Heart right ventricle (tissue), 16 donors: ENCODE results near the gene CHST6. TPM values are rescaled to one million over a fixed set of nuclear protein-coding genes. Genes with fewer than 3 reads are reported as not detected.
"Not testable (repeated sequence)": the region's sequence is repeated elsewhere in the genome, so short reads cannot be mapped to it uniquely, and the experiment has no call there.

Source experiments
- ATAC-seq, 8 donors: fragments of 200-7000 bp; cut with Tn5 transposase; one replicate each; pipeline ENCODE4 v1.9.1; 2020; ENCODE audit warnings: mild to moderate bottlenecking in 8 of 8, moderate library complexity in 8 of 8, moderate number of reproducible peaks in 1 of 8
- DNase-seq, 2 donors: peaks; one replicate each; pipeline ENCODE4 v3.0.0-alpha.2; 2020
- H3K27ac ChIP-seq, 10 donors: fragments of 200-600 bp; sonication (generic) in 2 of 10; one replicate each; pipeline versions ENCODE4 v1.5.0 to v1.8.0; 2020 to 2022; ENCODE audit warnings: mild to moderate bottlenecking in 3 of 10
- H3K27me3 ChIP-seq, 7 donors: fragments of 200-600 bp; one replicate each; pipeline ENCODE4 v1.8.0; 2021 to 2022; ENCODE audit warnings: mild to moderate bottlenecking in 2 of 7
- H3K36me3 ChIP-seq, 9 donors: fragments of 200-600 bp; sonication (generic) in 1 of 9; one replicate each; pipeline versions ENCODE4 v1.5.0 to v1.8.0; 2020 to 2022; ENCODE audit warnings: mild to moderate bottlenecking in 2 of 9
- H3K4me1 ChIP-seq, 9 donors: fragments of 200-600 bp; sonication (generic) in 1 of 9; one replicate each; pipeline versions ENCODE4 v1.5.0 to v1.8.0; 2020 to 2022; ENCODE audit warnings: mild to moderate bottlenecking in 4 of 9
- H3K4me3 ChIP-seq, 10 donors: fragments of 200-600 bp; sonication (generic) in 2 of 10; one replicate each; pipeline versions ENCODE4 v1.5.0 to v1.8.0; 2020 to 2022; ENCODE audit warnings: mild to moderate bottlenecking in 7 of 10, moderate library complexity in 2 of 10
- H3K9me3 ChIP-seq, 11 donors: fragments of 200-600 bp in 10 of 11; sonication (generic) in 2 of 11; one replicate each; pipeline versions ENCODE4 v1.5.0 to v1.8.0; 2013 to 2022; ENCODE audit warnings: mild to moderate bottlenecking in 2 of 11, control low read depth in 1 of 11, moderate library complexity in 1 of 11
- CTCF ChIP-seq, 9 donors: fragments of 200-600 bp; sonication (generic) in 2 of 9; IDR thresholded peaks; one replicate each; pipeline versions ENCODE4 v1.5.0 to v1.8.0; 2021 to 2022; ENCODE audit warnings: antibody characterized with exemption in 9 of 9, mild to moderate bottlenecking in 5 of 9, moderate library complexity in 1 of 9
- WGBS, 2 donors: extraction: QIAGEN DNeasy Blood & Tissue Kit; methylation state at CpG; one replicate each; pipeline ENCODE4 v1.1.7; 2013; ENCODE audit warnings: inconsistent platforms in 1 of 2; 5-methylcytosine and 5-hydroxymethylcytosine counted together
- intact Hi-C, 10 donors: fragments of 100-400 bp; cut with DNase I; formaldehyde crosslinking; loops; one replicate each; pipeline versions ENCODE4 v1.11.1 to v1.14.2; 2022
- polyA plus RNA-seq, 2 donors: library from polyadenylated mRNA; stranded (reverse); fragments of 200-250 nt; gene quantifications; one replicate each; pipeline ENCODE4 v1.2.3, GENCODE V29; 2013
- total RNA-seq, 10 donors: library from RNA; stranded (reverse); fragmentation: NEBNext Ultra II Directional in 3 of 10; extraction: Animal tissue kit (Norgen Biotek cat#: 25700) in 3 of 10; gene quantifications; one replicate each; pipeline versions ENCODE4 v1.2.1 to v1.2.4, GENCODE V29; 2021 to 2023
- donor health status: Arrhythmogenic right ventricular cardiomyopathy.
- donor health status: ischemic (EF 13 %, LVEDD 7.1; RV severe dilation, severe dysfunction).
- donor health status: healthy with polysubstance abuse.
- donor health status: DM: no; HTN: yes; CAD: no.
- donor health status: DM: no; HTN: no; CAD: no.
- donor health status: ischemic (EF 25% LVEDD 6.9; RV normal size, moderate dysfunction).
- donor health status: ischemic (EF 25% LVEDD 5.7; RV mildly dilated, moderate dysfunction).
- donor health status: healthy.
- donor health status: DM: yes; HTN: yes; CAD: no.
- donor health status: Ischemic cardiomyopathy.
- donor health status: ischemic (EF 35%, LVEDD 5.7; RV mildly dilated, moderate dysfunction).
- donor health status: nonischemic (EF 11% LVEDD 7.7; RV severe dilation, severe dysfunction).
- donor health status: DM: yes; HTN: yes; CAD: no.
- donor health status: PGD.
- donor health status: ischemic (EF 29% LVEDD 5.4; RV normal size, mild dysfunction).
- donor health status: nonischemic (EF 23%, LVEDD 6.1; RV moderate dilation, normal function).

The CHST6 gene
- total and polyA plus RNA-seq, 12 donors = 0.22 to 2.0 (median 0.86) TPM

GRCh38 chr16:75466760-75467159, 28.5 kb downstream of the CHST6 start:
- no peaks in the 10 kb centered on the region for H3K36me3 ChIP-seq
- TF ChIP-seq CTCF (IDR thresholded peaks at IDR 0.05) = no peak
- no peaks in the 10 kb centered on the region for H3K27me3 ChIP-seq
- intact Hi-C loops = loop anchor here in 1 of 10 donors (10.0 kb wide), 1 partner anchor 272 kb away; no protein-coding TSS in a partner anchor
- ATAC-seq (no peak), DNase-seq (no peak)
- no peaks in the 10 kb centered on the region for H3K9me3 ChIP-seq
- WGBS, 2 donors = 83 to 96% methylated on average over 2 of the region's 2 CpGs
- H3K27ac ChIP-seq = no peak overlapping the region
- H3K4me1 ChIP-seq = peaks cover 0 to 27% (median 10%) of the 10 kb centered on the region in 9 donors
- no peak overlapping the region for H3K4me3 ChIP-seq

GRCh38 chr16:75464122-75464918, 30.9 kb downstream of the CHST6 start, which contains the start of gene TMEM170A:
TMEM170A (minus strand) TSS chr16:75464689; CDS start chr16:75464600, 89 bp downstream.
- intact Hi-C loops = loop anchor here in 6 of 10 donors (1.0 to 10.0 kb wide), 5 partner anchors 52 to 270 kb away; partner anchors contain the start of gene ADAT1 (in 1 of the 6)
- peak; percentile 100 for TF ChIP-seq CTCF (IDR thresholded peaks at IDR 0.05)
- peaks cover 0 to 5% (median 0%) of the 10 kb centered on the region in 9 donors for H3K36me3 ChIP-seq
- WGBS, 2 donors = 0 to 1% methylated on average over 86 to 89 of the region's 89 CpGs
- no peaks in the 10 kb centered on the region for H3K9me3 ChIP-seq
- peak within 1 kb of the TSS; percentile 94 to 99 (median 97) for H3K27ac ChIP-seq
- DNase-seq (peak; percentile 100), ATAC-seq (peak; percentile 97 to 99 (median 98))
- no peaks in the 10 kb centered on the region for H3K27me3 ChIP-seq
- peak within 1 kb of the TSS; percentile 51 to 100 (median 99) for H3K4me3 ChIP-seq
- H3K4me1 ChIP-seq = peaks cover 0 to 48% (median 19%) of the 10 kb centered on the region in 9 donors

- intact Hi-C loops = loop anchor here in 6 of 10 donors (1.0 to 10.0 kb wide), 5 partner anchors 53 to 269 kb away; partner anchors contain the start of gene ADAT1 (in 1 of the 6)
- not testable (repeated sequence) for H3K27me3 ChIP-seq, H3K9me3 ChIP-seq, H3K36me3 ChIP-seq
- Histone ChIP-seq H3K4me1 (peaks cover 0 to 48% (median 19%) of the 10 kb centered on the region in 9 donors), H3K27ac (peak overlapping the region; percentile 94 to 99 (median 97)), H3K4me3 (peak overlapping the region; percentile 51 to 100 (median 99))
- ATAC-seq (peak in 7 of 8 donors; percentile 0 to 35 (median 11)), DNase-seq (peak; percentile 15 to 40)
- WGBS, 2 donors = 2% methylated on average over 39 of the region's 39 CpGs
These were observed 31.7 kb downstream of the CHST6 start for GRCh38 chr16:75463389-75464121.

GRCh38 chr16:75462806-75463205, 32.4 kb downstream of the CHST6 start:
- Histone ChIP-seq H3K4me3 (peak overlapping the region in 5 of 10 donors; percentile 90 to 100 (median 99)), H3K27me3 (no peaks in the 10 kb centered on the region), H3K36me3 (peaks cover 0 to 5% (median 0%) of the 10 kb centered on the region in 9 donors), H3K9me3 (no peaks in the 10 kb centered on the region), H3K27ac (peak overlapping the region in 2 of 10 donors; percentile 17 to 97), H3K4me1 (peaks cover 0 to 48% (median 19%) of the 10 kb centered on the region in 9 donors)
- 13 to 23% methylated on average over 2 of the region's 2 CpGs for WGBS, 2 donors
- ATAC-seq = no peak
- DNase-seq = no peak
- intact Hi-C loops = loop anchor here in 2 of 10 donors (5.0 to 10.0 kb wide), 2 partner anchors 266 to 268 kb away; no protein-coding TSS in a partner anchor
- no peak for TF ChIP-seq CTCF (IDR thresholded peaks at IDR 0.05)
